K562 (cell line): ENCODE data around the gene ADGRA1. TPM values are rescaled to one million over a fixed set of nuclear protein-coding genes. Genes with fewer than 3 reads are reported as not detected.
"Not testable (repeated sequence)": the region's sequence is repeated elsewhere in the genome, so short reads cannot be mapped to it uniquely, and the experiment has no call there.

Source experiments
- ATAC-seq: fragments of 200-7000 bp; cut with Tn5 transposase; 3 replicates; pipeline ENCODE4 v1.9.1; 2020; ENCODE audit warnings: moderate library complexity
- BruUV-seq: library from RNA; stranded (reverse); fragments of 400-500 nt; replicated peaks from 2 replicates; lab custom pipeline; 2021; lab: Mats Ljungman, UMichigan
- CTCF ChIA-PET: fragments of 300-600 bp; formaldehyde crosslinking; extraction: SDS; loops from one replicate; lab custom pipeline; 2021; ENCODE audit warnings: low intra/inter-chr PET ratio; lab: Yijun Ruan, JAX
- POLR2A ChIA-PET: fragments of 300-600, 350-650 bp; sonication (Branson Sonifier 250); formaldehyde crosslinking; extraction: SDS; loops from one replicate; lab custom pipeline; 2021; ENCODE audit warnings: antibody characterized with exemption, inconsistent platforms; lab: Yijun Ruan, JAX
- DNase-seq, 4 experiments: peaks; one replicate each; pipeline versions ENCODE4 v3.0.0 to v3.0.0-alpha.2; 2011 to 2018; ENCODE audit warnings: low spot score in 3 of 4, mixed read lengths in 3 of 4; ENCODE audit errors: extremely low read depth in 1 of 4
- FAIRE-seq: peaks from 2 replicates; lab custom pipeline; 2011; peaks lifted over from hg19 to GRCh38; lab: Jason Lieb, UNC
- H2AFZ ChIP-seq: 2 replicates; pipeline ENCODE4 v1.6.0; 2011; ENCODE audit warnings: low read depth, low read length, control low read depth, inconsistent platforms
- H3K27ac ChIP-seq: fragments of 200-600 bp; 3 replicates; pipeline ENCODE4 v1.8.0; 2011; ENCODE audit warnings: low read depth, mild to moderate bottlenecking, control low read depth, inconsistent platforms, low read length, moderate library complexity, mixed read lengths; ENCODE audit errors: extremely low read depth
- H3K27me3 ChIP-seq, 2 experiments: fragments of 300-600 bp in 1 of 2; 2 replicates in 1 of 2; 3 replicates in 1 of 2; pipeline versions ENCODE4 v1.6.0 to v1.8.0; 2011; ENCODE audit warnings: inconsistent platforms in 2 of 2, low read length in 2 of 2, mild to moderate bottlenecking in 1 of 2, mixed read lengths in 1 of 2, moderate library complexity in 1 of 2; ENCODE audit not compliant: control insufficient read depth in 2 of 2, insufficient read depth in 2 of 2
- H3K36me3 ChIP-seq: fragments of 300-600 bp; 3 replicates; pipeline ENCODE4 v1.8.0; 2011; ENCODE audit warnings: mild to moderate bottlenecking, low read length, inconsistent platforms; ENCODE audit not compliant: control insufficient read depth, insufficient read depth
- H3K4me1 ChIP-seq, 2 experiments: fragments of 200-600 bp in 1 of 2; replicated peaks in 1 of 2; 2 replicates in 1 of 2; 3 replicates in 1 of 2; pipeline versions ENCODE4 v1.5.1 to v1.8.0; 2011; ENCODE audit warnings: inconsistent platforms in 2 of 2, low read length in 2 of 2, mild to moderate bottlenecking in 1 of 2, mixed read lengths in 1 of 2, moderate library complexity in 1 of 2; ENCODE audit not compliant: control insufficient read depth in 2 of 2, insufficient read depth in 2 of 2
- H3K4me2 ChIP-seq: 2 replicates; pipeline ENCODE4 v1.6.1; 2011; ENCODE audit warnings: low read length, control low read depth, inconsistent platforms, mixed read lengths; ENCODE audit not compliant: insufficient read depth
- H3K4me3 ChIP-seq: fragments of 200-600 bp; sonication (generic), shearing (Covaris generic); 2 replicates; pipeline ENCODE4 v1.5.1; 2016; ENCODE audit warnings: control low read depth, inconsistent platforms
- H3K79me2 ChIP-seq: fragments of 200-600 bp; 3 replicates; pipeline ENCODE4 v1.8.0; 2011; ENCODE audit warnings: low read length, inconsistent platforms; ENCODE audit not compliant: control insufficient read depth, insufficient read depth
- H3K9ac ChIP-seq, 2 experiments: 2 replicates each; pipeline versions ENCODE4 v1.6.0 to v1.6.1; 2011; ENCODE audit warnings: low read depth in 2 of 2, low read length in 2 of 2, control low read depth in 1 of 2, inconsistent platforms in 1 of 2, mild to moderate bottlenecking in 1 of 2, mixed read lengths in 1 of 2; ENCODE audit not compliant: insufficient read depth in 1 of 2
- H3K9me1 ChIP-seq: one replicate; pipeline ENCODE4 v1.6.0; 2011; ENCODE audit warnings: inconsistent platforms, mild to moderate bottlenecking, low read length, moderate library complexity; ENCODE audit not compliant: control insufficient read depth, insufficient read depth
- H3K9me3 ChIP-seq: replicated peaks from 2 replicates; pipeline ENCODE4 v1.5.1; 2011; ENCODE audit warnings: low read depth, low read length, inconsistent platforms; ENCODE audit not compliant: control insufficient read depth, insufficient read depth
- H4K20me1 ChIP-seq: replicated peaks from 2 replicates; pipeline ENCODE4 v1.6.1; 2011; ENCODE audit warnings: low read length, inconsistent platforms, mixed read lengths; ENCODE audit not compliant: control insufficient read depth, insufficient read depth
- NFIC ChIP-seq: fragments of 450-650 bp; IDR thresholded peaks from 2 replicates; pipeline ENCODE4 v1.6.1; 2017; ENCODE audit warnings: mild to moderate bottlenecking, inconsistent platforms
- RBBP5 ChIP-seq: fragments of 200-600 bp; sonication (generic); IDR thresholded peaks from 2 replicates; pipeline ENCODE4 v1.6.1; 2012; ENCODE audit warnings: borderline replicate concordance, mild to moderate bottlenecking, low read length, control low read depth, inconsistent platforms; ENCODE audit not compliant: insufficient read depth, poor library complexity, severe bottlenecking
- TARDBP ChIP-seq: fragments of 450-650 bp; IDR thresholded peaks from 2 replicates; pipeline ENCODE4 v1.6.1; 2016
- ZNF174 ChIP-seq: fragments of 250-450 bp; sonication (Bioruptor Pico); IDR thresholded peaks from 2 replicates; pipeline ENCODE4 v1.4.0; 2020; ENCODE audit warnings: mild to moderate bottlenecking
- WGBS: fragments of 100-300 bp; shearing (Covaris generic); methylation state at CpG from one replicate; pipeline ENCODE4 v1.1.6; 2016; ENCODE audit warnings: low coverage, mixed read lengths; ENCODE audit not compliant: insufficient coverage; ENCODE audit errors: missing lambda C conversion rate; 5-methylcytosine and 5-hydroxymethylcytosine counted together
- in situ Hi-C: fragments of 300-500 bp; cut with MboI; formaldehyde crosslinking; loops from 4 replicates; pipeline ENCODE4 v1.15.0; 2018; ENCODE audit warnings: inconsistent platforms, mixed read lengths
- intact Hi-C: fragments of 100-400 bp; cut with micrococcal nuclease; formaldehyde crosslinking; loops from 2 replicates; pipeline ENCODE4 v1.14.2; 2022
- polyA plus RNA-seq, 8 experiments: library from polyadenylated mRNA; depleted of rRNA in 4 of 8; stranded (reverse) in 5 of 8; unstranded in 3 of 8; fragments of >200 nt; fragmentation: Nextera tagmentation in 2 of 8; fragmentation: Illumina TruSeq in 1 of 8; extraction: Ambion mirVana in 2 of 8; extraction: Trizol in 1 of 8; gene quantifications; 2 replicates each; pipeline versions ENCODE4 v1.2.1 to v1.2.3, GENCODE V29; 2011 to 2014; ENCODE audit warnings: inconsistent platforms in 1 of 8, missing spikeins in 1 of 8
- total RNA-seq, 7 experiments: library from RNA; depleted of rRNA in 6 of 7; stranded (reverse); fragments of >200 nt in 6 of 7; fragmentation: Illumina TruSeq in 2 of 7; extraction: Trizol in 2 of 7; gene quantifications; 2 replicates each; pipeline versions ENCODE4 v1.2.1 to v1.2.3, GENCODE V29; 2011 to 2021; ENCODE audit warnings: low replicate concordance in 1 of 7
- TF ChIP-seq, protein P1 (sequence below): fragments of 250-450 bp; sonication (Bioruptor Pico); IDR thresholded peaks from 2 replicates; pipeline ENCODE4 v1.9.0; 2021; ENCODE audit warnings: mild to moderate bottlenecking, inconsistent platforms
- TF ChIP-seq, protein P2 (sequence below): IDR thresholded peaks from 3 replicates; pipeline ENCODE4 v1.6.1; 2011; ENCODE audit warnings: borderline replicate concordance, mild to moderate bottlenecking; ENCODE audit not compliant: insufficient read length, insufficient read depth
- TF ChIP-seq, protein P3 (sequence below): sonication (generic); formaldehyde crosslinking; IDR thresholded peaks from 2 replicates; pipeline ENCODE4 v1.8.0; 2022; ENCODE audit warnings: mild to moderate bottlenecking, missing genetic modification reagents

ADGRA1 gene
- total and polyA plus RNA-seq, 9 of the 15 experiments (the other 6 are each of a cell fraction or from before 2014, with no cell fraction given) = not detected

DNA sequence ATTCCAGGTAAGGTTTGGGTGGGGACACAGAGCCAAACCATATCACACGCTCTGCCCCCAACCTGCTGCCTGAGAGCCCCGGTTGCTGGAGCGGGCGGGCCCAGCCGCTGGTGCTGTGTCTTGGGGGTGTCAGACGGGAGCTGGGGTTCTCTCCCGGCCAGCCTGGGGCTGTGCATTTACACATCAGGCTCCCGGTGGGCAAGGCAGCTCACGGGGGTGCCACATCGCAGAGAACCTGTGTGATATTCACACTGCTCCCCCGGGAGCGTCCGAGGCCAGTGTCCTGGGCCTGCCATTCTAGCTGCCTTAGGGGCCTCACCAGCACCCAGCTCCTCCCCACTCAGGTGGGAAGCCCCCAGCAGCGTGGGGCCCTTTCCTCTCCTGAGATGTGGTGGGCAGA is 35.6 kb upstream of the ADGRA1 start:
- FAIRE-seq (no peak), ATAC-seq (no peak), DNase-seq (no peak)
- TF ChIP-seq, protein P1, sequence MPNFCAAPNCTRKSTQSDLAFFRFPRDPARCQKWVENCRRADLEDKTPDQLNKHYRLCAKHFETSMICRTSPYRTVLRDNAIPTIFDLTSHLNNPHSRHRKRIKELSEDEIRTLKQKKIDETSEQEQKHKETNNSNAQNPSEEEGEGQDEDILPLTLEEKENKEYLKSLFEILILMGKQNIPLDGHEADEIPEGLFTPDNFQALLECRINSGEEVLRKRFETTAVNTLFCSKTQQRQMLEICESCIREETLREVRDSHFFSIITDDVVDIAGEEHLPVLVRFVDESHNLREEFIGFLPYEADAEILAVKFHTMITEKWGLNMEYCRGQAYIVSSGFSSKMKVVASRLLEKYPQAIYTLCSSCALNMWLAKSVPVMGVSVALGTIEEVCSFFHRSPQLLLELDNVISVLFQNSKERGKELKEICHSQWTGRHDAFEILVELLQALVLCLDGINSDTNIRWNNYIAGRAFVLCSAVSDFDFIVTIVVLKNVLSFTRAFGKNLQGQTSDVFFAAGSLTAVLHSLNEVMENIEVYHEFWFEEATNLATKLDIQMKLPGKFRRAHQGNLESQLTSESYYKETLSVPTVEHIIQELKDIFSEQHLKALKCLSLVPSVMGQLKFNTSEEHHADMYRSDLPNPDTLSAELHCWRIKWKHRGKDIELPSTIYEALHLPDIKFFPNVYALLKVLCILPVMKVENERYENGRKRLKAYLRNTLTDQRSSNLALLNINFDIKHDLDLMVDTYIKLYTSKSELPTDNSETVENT (CRISPR knock-in tag) = no peak
- TF ChIP-seq TARDBP = no peak
- TF ChIP-seq, protein P2, sequence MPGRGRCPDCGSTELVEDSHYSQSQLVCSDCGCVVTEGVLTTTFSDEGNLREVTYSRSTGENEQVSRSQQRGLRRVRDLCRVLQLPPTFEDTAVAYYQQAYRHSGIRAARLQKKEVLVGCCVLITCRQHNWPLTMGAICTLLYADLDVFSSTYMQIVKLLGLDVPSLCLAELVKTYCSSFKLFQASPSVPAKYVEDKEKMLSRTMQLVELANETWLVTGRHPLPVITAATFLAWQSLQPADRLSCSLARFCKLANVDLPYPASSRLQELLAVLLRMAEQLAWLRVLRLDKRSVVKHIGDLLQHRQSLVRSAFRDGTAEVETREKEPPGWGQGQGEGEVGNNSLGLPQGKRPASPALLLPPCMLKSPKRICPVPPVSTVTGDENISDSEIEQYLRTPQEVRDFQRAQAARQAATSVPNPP = no peak
- TF ChIP-seq ZNF174 (CRISPR knock-in tag) = no peak
- TF ChIP-seq, protein P3, sequence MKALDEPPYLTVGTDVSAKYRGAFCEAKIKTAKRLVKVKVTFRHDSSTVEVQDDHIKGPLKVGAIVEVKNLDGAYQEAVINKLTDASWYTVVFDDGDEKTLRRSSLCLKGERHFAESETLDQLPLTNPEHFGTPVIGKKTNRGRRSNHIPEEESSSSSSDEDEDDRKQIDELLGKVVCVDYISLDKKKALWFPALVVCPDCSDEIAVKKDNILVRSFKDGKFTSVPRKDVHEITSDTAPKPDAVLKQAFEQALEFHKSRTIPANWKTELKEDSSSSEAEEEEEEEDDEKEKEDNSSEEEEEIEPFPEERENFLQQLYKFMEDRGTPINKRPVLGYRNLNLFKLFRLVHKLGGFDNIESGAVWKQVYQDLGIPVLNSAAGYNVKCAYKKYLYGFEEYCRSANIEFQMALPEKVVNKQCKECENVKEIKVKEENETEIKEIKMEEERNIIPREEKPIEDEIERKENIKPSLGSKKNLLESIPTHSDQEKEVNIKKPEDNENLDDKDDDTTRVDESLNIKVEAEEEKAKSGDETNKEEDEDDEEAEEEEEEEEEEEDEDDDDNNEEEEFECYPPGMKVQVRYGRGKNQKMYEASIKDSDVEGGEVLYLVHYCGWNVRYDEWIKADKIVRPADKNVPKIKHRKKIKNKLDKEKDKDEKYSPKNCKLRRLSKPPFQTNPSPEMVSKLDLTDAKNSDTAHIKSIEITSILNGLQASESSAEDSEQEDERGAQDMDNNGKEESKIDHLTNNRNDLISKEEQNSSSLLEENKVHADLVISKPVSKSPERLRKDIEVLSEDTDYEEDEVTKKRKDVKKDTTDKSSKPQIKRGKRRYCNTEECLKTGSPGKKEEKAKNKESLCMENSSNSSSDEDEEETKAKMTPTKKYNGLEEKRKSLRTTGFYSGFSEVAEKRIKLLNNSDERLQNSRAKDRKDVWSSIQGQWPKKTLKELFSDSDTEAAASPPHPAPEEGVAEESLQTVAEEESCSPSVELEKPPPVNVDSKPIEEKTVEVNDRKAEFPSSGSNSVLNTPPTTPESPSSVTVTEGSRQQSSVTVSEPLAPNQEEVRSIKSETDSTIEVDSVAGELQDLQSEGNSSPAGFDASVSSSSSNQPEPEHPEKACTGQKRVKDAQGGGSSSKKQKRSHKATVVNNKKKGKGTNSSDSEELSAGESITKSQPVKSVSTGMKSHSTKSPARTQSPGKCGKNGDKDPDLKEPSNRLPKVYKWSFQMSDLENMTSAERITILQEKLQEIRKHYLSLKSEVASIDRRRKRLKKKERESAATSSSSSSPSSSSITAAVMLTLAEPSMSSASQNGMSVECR (CRISPR knock-in tag) = no peak
- no peak for TF ChIP-seq RBBP5
- no peak for TF ChIP-seq NFIC
- no TSS peak for BruUV-seq
- Histone ChIP-seq H3K4me3 (no peak overlapping the region), H3K36me3 (no peaks in the 10 kb centered on the region), H3K4me2 (no peak overlapping the region), H3K4me1 (no peaks in the 10 kb centered on the region; a peak in 2 of 5 replicates), H3K9me1 (no peaks in the 10 kb centered on the region), H3K27ac (no peak overlapping the region), H3K79me2 (no peaks in the 10 kb centered on the region), H2AFZ (no peak overlapping the region), H4K20me1 (no peaks in the 10 kb centered on the region), H3K9me3 (no peaks in the 10 kb centered on the region), H3K9ac (no peak overlapping the region), H3K27me3 (peaks cover 5 to 38% of the 10 kb centered on the region in 2 experiments; a peak in 4 of 5 replicates)
- in situ Hi-C loops = no loop called here
- ChIA-PET CTCF (interaction anchor here (0.6 kb wide), 1 partner anchor 112 kb away, joined by 3 read pairs; no protein-coding TSS in a partner anchor), POLR2A (no interaction called here)
- intact Hi-C loops = no loop called here
- 3% methylated on average over 8 of the region's 14 CpGs for WGBS

DNA sequence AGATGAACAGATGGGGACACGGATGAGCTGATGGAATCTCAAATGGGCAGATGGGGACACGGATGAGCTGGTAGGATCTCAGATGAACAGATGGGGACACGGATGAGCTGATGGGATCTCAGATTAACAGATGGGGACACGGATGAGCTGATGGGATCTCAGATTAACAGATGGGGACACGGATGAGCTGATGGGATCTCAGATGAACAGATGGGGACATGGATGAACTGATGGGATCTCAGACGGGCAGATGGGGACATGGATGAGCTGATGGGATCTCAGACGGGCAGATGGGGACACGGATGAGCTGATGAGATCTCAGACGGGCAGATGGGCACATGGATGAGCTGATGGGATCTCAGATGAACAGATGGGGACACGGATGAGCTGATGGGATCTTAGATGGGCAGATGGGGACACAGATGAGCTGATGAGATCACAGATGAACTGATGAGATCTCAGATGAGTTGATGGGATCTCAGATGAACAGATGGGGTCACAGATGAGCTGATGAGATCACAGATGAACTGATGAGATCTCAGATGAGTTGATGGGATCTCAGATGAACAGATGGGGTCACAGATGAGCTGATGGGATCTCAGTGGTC is 34.1 kb upstream of the ADGRA1 start:
- CTCF ChIA-PET, FAIRE-seq: not testable (repeated sequence)

More for the DNA sequence above, 34.1 kb upstream of the ADGRA1 start:
- H3K27ac ChIP-seq, H2AFZ ChIP-seq, H3K4me2 ChIP-seq, H4K20me1 ChIP-seq, intact Hi-C loops, DNase-seq, H3K9ac ChIP-seq, H3K9me1 ChIP-seq, ATAC-seq, H3K36me3 ChIP-seq, H3K9me3 ChIP-seq, H3K79me2 ChIP-seq, BruUV-seq, H3K4me1 ChIP-seq, in situ Hi-C loops, H3K4me3 ChIP-seq: not testable (repeated sequence)
- WGBS = 6% methylated on average over 6 of the region's 10 CpGs
- POLR2A ChIA-PET = interaction anchor here (0.6 to 1.0 kb wide), 2 partner anchors 8 to 42 kb away, joined by 3 to 5 read pairs; no protein-coding TSS in a partner anchor
- H3K27me3 ChIP-seq = peaks cover 0 to 22% of the 10 kb centered on the region in 2 experiments; a peak in 2 of 5 replicates
